GM10847 (cell line): ENCODE results near the gene CDHR2.

Experiments used
- POLR2A ChIP-seq: IDR thresholded peaks from 2 replicates; pipeline ENCODE4 v1.6.1; 2011; ENCODE audit not compliant: insufficient read length; ENCODE audit errors: extremely low read depth

Gene CDHR2

DNA sequence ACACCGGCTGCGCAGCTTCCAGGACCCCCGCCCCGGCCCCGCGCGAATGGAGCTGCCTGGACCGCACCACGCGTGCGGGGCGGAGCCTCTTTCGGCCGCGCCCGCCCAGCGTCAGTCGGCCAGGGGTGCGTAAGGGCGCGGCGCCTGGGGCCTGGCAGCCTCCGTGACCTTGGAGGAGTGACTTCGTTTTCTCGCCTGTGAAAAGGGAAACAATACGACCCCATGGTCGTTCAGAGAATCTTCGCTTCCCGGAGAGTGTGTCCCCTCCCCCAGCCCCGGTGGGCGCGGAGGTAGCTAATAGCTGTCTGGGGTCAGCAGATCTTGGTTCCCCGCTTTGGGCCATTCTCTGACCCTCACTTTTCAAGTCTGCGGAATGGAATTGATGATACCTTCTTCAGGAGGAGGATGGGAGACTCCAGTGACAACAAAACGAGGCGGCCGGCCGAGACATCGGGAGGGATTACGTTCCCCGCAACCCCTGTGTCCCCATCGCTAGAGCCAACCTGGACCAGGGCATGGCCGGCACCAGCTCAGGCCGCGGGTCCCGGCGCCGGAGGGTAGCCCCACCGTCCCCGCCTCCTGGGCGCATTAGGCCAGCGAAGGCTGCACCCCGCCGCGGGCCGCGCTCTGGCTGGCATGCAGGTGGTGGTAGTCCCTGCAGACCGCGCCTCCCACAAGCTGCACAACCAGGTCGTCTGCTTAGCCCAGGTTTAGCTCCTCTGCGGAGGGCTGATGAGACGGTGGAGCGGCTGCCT lies 5.5 kb upstream of the CDHR2 start:
- peak; percentile 47 for TF ChIP-seq POLR2A

- no peak for TF ChIP-seq POLR2A
Observed at GRCh38 chr5:176545388-176545736, 3.8 kb upstream of the CDHR2 start.

- no peak for TF ChIP-seq POLR2A
Observed at GRCh38 chr5:176545737-176546509, 3.2 kb upstream of the CDHR2 start.

- no peak for TF ChIP-seq POLR2A
Observed at GRCh38 chr5:176547802-176548201, 1.3 kb upstream of the CDHR2 start.

GRCh38 chr5:176549871-176550270 lies 729 bp downstream of the CDHR2 start:
- TF ChIP-seq POLR2A = no peak

- no peak for TF ChIP-seq POLR2A
Observed at GRCh38 chr5:176550275-176550831, 1.2 kb downstream of the CDHR2 start.

- TF ChIP-seq POLR2A = no peak
Observed at GRCh38 chr5:176552332-176552869, 3.3 kb downstream of the CDHR2 start.

- TF ChIP-seq POLR2A = no peak
Observed at GRCh38 chr5:176553260-176554085, 4.3 kb downstream of the CDHR2 start.

DNA sequence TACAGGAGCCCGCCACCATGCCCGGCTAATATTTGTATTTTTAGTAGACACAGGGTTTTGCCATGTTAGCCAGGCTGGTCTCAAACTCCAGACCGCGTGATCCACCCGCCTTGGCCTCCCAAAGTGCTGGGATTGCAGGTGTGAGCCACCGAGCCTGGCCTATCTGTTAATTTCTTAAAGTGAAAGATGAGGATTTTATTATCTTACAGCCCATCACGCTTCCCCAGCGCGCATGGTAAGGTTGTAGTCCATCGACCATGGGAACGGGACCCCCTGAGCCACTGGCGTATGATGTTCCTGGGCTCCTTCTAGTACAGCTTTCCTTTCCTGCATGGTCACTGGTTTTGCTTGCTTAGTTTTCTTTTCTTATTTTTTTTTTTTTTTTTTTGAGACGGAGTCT lies 8.7 kb downstream of the CDHR2 start:
- no peak for TF ChIP-seq POLR2A

DNA sequence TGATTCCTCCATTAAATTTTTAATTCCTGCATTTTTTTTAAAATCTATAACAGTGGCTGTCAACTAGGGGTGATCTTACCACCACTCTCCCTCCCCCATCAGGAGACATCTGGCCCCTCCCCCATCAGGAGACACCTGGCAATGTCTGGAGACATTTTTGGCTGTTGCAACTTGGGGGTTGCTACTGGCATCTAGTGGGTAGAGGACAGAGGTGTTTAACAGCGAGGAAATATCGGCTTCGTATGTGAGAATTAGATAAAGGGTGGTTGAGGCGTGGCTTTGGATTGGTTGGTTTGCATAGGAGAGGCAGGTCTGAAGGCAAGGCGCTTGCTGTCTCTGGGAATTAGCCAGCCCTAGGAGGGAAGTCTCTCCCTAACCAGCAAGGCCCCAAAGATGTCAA lies 10.5 kb downstream of the CDHR2 start:
- no peak for TF ChIP-seq POLR2A

DNA sequence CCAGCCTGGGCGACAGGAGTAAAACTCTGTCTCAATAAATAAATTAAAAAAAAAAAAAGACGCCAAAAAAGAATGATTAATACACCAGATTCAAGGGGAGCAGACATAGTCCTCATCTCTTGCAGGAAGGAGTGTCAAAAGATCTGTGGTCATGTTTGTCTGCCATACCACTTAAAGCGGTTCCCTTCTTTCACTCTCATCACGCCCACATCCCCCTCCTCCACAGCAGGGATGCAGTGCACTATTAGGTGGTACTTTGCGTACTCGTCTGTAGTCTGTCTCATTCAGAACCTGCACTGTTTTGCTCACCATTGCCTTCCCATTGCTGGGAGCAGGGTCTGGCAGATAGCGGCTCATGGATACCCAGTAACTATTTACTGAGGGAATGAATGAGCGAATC lies 11.2 kb downstream of the CDHR2 start:
- no peak for TF ChIP-seq POLR2A

DNA sequence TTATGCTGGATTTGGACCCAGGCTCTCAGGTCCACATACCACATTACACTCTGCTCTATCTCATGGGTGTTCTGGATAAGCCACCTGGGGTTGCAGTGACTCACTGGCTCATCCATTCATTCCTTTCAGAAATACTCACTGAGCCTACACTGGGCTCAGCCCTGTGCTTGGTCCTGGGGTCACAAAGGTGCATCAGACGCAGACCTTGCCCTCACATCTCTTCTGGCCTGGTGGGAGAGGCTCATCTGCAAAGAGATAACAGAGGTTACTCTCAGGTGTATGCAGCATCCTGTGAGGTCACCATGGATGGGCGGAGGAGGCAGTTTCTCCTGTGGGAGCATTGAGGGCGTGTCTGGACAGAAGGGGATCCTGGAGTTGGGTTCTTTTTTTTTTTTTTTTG lies 12.1 kb downstream of the CDHR2 start:
- no peak for TF ChIP-seq POLR2A

DNA sequence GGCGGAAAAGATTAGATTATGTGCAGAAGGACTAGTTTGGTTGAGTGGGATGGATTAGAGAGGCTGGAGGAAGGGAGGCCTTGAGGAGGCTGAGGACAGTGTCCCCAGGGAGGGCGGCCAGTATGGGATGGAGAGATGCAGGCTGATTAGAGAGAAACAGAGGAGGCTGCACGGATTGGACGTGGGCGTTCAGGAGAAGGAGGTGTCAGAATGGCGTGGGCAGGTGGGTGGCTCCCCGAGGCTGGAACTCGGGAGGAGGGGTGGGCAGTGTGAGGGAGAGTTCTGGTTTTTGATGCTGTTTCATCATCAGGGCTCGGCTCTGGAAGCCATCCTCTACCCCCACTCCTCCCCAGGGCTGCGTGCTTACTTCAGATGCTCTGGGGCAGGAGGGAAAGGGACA lies 13.0 kb downstream of the CDHR2 start:
- TF ChIP-seq POLR2A = no peak

GRCh38 chr5:176564002-176564401 lies 14.9 kb downstream of the CDHR2 start:
- TF ChIP-seq POLR2A = no peak

DNA sequence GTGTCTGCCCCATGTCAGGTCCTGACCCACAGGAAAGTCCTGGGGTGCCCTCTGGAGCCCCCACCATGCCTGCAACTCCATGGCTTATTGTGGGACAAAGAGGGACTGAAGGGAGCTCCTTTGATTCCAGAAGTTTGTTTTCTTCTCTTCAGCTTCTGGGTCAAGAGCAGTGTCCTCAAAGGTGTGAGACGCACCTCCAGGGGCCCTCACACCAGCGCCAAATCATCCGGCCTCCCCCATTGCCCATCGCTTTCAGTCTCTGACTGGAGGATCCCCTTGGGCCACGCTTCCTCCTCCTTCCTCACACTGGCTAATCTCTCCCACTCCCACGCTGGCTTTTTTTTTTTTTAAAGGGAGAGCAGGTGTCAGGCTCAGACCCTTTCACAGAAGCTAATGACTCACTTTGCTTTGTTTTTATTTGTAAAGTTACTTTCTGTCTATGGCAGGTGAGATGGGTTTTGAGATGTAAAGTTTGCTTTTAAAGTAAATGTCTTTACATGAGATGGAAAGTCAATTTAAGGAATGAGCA lies 16.7 kb downstream of the CDHR2 start:
- TF ChIP-seq POLR2A = no peak
